GM18505 (cell line): Measurements from ENCODE around the gene KIFAP3.

Source experiments
- ATAC-seq: cut with Tn5 transposase; IDR thresholded peaks from one replicate; pipeline ENCODE4 v1.9.1; 2021; ENCODE audit not compliant: unreplicated experiment
- POLR2A ChIP-seq: IDR thresholded peaks from 4 replicates; pipeline ENCODE4 v1.6.1; 2011; ENCODE audit warnings: borderline replicate concordance; ENCODE audit not compliant: insufficient read depth, insufficient read length; ENCODE audit errors: extremely low read depth

Gene KIFAP3

DNA sequence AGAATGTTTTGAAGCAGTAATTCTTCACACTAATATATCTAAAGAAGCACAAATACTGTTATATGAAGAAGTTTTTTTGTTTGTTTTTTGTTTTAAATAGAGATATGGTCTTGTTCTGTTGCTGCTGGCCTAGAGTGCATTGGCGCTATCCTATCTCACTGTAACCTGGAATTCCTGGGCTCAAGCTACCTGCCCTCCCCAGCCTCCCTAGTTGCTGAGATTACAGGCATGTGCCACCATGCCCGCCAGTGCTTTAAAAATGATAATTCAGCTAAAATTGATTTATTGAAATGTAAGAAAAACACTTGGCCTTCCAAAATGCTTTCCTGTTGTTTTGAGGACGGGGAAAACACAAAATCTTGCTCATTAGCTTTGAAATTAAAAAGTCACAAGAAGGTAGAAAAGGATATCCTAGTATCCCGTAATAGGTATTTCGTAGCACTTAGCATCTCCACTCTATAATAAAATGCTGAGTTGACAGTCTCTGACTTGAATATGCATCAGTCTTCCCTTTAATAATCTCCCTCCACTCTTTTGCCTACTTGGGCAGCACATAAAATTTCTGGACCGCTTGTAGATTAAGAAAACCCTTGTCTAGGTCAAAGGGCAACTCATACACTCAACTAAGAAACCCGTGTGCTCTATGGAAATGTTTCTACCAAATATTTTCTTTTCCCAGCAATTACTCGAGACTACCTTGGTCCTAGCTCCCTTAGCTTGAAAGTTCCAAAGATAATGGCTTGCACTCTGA, 182.1 kb downstream of the KIFAP3 start:
- no peak for TF ChIP-seq POLR2A
- ATAC-seq = no peak

DNA sequence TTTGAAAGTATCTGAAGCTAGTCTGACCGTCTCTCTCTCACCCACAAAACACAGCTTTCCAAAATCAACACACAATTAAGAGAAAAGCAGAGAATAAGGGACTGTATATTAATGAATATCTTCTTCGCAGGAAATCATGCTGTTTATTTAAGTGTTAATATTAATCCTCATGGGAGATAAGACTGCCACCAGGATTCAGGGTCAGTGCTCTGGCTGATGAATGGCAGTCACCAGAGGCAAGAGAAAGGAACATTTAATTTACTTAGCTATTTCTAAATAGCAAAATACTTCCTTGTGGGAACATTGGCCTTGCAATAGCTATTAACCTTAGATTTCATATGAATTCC, 183.0 kb downstream of the KIFAP3 start:
- ATAC-seq = no peak
- no peak for TF ChIP-seq POLR2A

DNA sequence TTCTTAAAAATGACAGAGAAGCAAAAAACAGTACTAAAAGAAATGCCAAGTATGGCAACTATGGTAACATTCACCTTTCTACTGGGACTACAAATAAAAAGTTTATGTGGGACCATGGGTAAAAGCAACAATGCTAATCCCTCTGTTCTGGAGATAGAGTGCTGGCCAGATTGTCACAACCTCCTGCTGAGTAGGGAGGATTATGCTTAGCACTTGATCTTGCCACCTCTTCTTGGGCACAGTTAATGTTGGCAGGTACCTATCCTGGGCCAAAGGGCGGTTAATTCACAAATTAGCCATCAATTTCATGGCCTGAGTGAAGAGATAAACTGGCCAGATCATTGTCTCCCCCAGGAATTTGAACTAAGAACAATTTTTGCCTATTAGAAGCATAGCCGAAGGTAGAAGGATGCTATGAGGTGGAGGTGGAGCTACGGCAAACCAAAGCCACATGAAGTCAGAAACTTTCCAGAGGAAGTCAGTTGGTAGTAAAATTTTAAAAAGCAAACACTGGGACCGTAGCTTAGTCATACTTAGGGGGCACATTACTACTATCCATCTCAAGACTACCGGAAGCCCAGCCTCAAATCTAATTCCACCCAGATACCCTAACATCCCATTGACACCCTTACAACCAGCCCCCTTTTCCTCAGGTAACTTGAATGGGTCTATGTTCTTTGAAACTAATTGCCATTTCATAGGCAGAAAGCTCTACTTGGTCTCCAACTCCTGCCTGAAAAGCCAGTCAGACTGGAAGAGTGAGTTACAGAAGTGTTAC, 183.5 kb downstream of the KIFAP3 start:
- ATAC-seq = no peak
- no peak for TF ChIP-seq POLR2A

DNA sequence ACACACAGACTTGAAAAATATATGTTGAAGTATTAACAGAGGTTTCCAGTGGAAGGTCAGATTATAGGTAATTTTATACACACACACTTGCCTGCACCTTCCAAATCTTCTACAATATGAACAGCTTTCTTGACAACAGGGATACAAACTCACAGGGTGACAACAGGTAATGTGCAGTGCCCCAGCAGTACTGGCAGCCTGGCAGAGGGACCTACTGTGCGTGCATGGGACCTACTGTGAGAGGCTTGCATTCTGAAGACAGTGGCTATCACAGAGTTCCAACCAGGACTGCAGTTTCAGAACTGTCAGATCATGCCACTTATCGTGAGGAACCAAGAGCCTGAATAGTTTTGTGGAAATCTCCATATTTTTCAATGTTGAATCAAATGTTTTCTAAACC, 184.6 kb downstream of the KIFAP3 start:
- no peak for ATAC-seq
- no peak for TF ChIP-seq POLR2A

DNA sequence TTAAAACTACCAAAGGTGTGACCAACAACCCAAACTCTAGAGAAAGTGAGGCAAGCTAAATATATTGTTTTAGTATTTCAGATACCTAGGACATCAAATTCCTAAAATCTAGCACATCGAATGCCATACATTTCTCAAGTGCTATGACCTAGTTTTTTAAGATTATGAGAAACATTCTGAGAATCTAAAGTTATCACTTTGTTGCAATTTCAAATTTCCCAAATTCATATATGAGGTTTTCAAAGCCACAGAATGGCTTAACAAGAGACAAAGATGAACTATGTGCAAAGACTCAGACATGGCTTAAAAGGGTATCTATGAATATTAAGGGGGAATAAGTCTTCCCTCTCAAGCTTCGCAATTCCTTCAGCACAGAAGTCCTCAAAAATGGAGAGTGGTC, 187.6 kb downstream of the KIFAP3 start:
- ATAC-seq = no peak
- no peak for TF ChIP-seq POLR2A

DNA sequence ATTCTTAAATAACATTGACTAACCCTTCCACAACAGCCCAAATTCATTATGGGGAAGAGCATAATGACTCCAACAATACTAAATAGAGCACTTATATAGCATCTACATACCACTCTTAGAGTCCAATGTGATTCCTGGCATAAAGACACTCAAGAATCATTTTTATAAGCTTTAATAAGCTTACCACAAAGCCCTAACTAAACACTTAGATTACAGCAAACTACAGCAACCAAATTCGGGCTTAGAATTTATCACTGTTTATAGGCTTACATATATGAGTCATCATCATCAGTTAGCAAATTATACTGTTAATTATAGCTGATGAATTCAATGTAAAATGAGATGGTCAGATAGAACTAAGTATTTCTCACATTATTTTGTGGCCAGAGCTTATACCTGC, 188.1 kb downstream of the KIFAP3 start:
- ATAC-seq = no peak
- TF ChIP-seq POLR2A = no peak

DNA sequence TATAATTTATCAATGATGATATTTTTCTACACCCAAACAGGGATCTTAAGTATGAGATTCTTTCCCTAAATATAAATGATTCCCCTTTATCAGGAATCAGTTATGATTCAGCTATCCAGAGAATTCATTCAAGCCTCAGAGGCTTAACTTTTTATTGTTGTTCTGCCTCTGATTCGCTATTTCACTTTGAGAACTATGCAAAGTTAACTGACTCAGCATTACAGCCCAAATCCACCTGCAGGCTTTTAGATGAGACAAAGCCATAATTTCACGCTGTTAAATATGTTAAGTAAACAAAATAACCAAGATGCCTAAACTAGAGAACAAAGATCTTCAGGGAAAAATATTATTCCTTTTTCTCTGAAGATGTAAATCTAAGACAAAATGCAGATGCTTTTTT, 189.3 kb downstream of the KIFAP3 start:
- TF ChIP-seq POLR2A = no peak
- no peak for ATAC-seq

GRCh38 chr1:169884634-169885033, 189.9 kb downstream of the KIFAP3 start:
- no peak for TF ChIP-seq POLR2A
- ATAC-seq = no peak

DNA sequence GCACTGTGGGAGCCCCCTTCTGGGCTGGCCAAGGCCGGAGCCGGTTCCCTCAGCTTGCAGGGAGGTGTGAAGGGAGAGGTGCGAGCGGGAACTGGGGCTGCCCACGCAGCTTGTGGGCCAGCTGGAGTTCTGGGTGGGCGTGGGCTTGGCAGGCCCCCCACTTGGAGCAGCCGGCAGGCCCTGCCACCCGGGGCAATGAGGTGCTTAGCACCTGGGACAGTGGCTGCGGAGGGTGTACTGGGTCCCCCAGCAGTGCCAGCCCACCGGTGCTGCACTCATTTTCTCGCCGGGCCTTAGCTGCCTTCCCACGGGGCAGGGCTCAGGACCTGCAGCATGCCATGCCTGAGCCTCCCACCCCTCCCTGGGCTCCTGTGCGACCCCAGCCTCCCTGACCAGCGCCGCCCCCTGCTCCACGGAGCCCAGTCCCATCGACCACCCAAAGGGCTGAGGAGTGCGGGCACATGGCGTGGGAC, 192.4 kb downstream of the KIFAP3 start:
- no peak for ATAC-seq
- no peak for TF ChIP-seq POLR2A

DNA sequence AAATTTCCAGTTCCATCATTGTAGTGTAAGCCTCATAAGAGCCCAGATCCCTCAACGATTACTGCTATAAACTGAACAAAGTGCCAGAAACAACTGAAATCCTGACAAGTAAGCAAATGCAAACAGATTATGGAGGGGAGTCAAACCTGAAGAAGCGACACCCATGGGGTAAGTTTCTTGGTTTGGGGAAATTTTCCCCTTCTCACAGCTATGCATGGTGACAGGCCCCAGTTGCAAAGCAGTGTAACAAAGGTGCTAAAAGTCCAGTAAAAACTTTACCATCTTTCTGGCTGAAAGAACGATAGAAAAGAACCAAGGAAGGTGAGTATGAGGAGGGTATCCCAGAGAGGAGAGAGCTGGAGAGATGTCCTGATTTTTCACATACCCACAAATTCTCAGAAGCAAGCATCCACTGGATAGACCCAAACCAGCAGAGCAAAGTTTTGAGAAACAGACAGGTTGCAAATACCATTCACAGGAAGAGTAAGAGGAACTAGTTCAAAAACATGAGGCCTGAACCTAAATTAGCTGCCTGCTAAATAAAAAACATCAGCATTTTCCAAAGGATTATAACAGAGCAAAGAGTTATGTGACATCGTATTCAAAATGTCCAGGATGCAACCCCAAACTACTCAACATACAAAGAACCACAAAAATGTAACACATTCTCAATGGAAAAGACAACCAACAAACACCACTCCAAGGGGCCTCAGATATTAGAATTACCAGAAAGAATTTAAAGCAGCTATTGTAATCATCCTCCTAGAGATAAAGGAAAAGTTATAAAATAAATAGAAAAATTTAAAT, 195.3 kb downstream of the KIFAP3 start:
- no peak for ATAC-seq
- no peak for TF ChIP-seq POLR2A

DNA sequence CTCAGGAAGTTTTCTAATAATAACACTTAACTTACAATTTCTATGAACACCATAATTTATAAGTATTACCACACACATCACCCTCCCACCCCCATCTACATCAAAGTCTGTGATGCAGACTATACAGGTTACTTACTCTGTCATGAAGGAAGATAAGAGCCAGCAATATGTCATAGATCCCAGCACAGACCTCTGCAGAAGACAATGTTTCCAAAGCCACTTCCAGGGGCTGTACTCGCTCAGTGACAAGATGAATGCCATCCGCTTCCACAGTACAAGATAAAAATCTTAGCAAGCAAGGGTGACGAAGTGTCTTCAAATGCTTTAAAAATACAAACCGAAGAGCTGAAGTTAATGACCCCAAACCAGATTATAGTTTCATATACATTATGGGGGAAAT, 196.0 kb downstream of the KIFAP3 start:
- TF ChIP-seq POLR2A = no peak
- no peak for ATAC-seq

DNA sequence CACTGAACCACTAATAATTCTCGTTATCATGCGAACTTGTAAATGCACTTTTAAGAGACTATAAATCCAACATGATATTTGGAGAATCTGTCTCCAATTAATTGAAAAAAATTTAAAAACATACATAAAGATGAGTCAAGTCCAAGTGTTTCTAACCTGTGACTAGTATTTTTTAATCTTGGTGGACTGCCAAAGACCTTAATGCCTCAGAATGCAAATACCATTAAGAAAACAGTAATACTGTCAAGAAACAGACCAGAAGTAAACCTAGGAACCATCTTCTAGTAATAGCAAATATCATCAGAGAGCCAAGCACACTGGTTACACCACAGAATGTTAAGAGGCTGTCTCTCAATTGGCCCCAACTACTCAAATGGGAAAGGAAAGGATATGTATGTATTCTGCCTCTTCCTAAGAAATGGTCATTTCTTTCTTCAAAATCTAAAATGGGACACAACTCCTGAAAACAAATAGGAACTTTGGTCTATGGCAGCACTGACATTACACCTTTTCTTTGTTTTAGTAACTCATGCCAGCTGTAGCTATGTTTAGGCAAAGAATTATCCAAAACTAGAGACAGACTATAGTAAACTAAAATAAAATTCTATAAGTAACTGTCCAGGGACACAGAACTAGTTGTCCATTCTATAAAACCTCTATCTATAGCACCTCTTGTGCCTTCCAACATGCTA, 196.5 kb downstream of the KIFAP3 start:
- ATAC-seq = no peak
- TF ChIP-seq POLR2A = no peak

GRCh38 chr1:169874229-169874628, 200.3 kb downstream of the KIFAP3 start:
- no peak for TF ChIP-seq POLR2A
- ATAC-seq = no peak
